Activated naive CD8-positive, alpha-beta T cell (primary cell): ENCODE measurements around the gene DAPK3.
"Not testable (repeated sequence)": the region's sequence is repeated elsewhere in the genome, so short reads cannot be mapped to it uniquely, and the experiment has no call there.

Experiments
- H3K27ac Mint-ChIP-seq: one replicate; pipeline ENCODE4 v1.8.0; 2021; ENCODE audit warnings: mixed read lengths
- H3K27me3 Mint-ChIP-seq: one replicate; pipeline ENCODE4 v1.8.0; 2021; ENCODE audit warnings: mixed read lengths
- H3K36me3 Mint-ChIP-seq: one replicate; pipeline ENCODE4 v1.8.0; 2021; ENCODE audit warnings: mixed read lengths
- H3K4me1 Mint-ChIP-seq: one replicate; pipeline ENCODE4 v1.8.0; 2021; ENCODE audit warnings: low read depth, mixed read lengths
- H3K4me3 Mint-ChIP-seq: one replicate; pipeline ENCODE4 v1.8.0; 2021; ENCODE audit warnings: mild to moderate bottlenecking, mixed read lengths
- H3K9me3 Mint-ChIP-seq: one replicate; pipeline ENCODE4 v1.8.0; 2021; ENCODE audit warnings: low read depth, mixed read lengths

DAPK3 gene

GRCh38 chr19:3955688-3956087 lies 15.2 kb downstream of the DAPK3 start:
- no peaks in the 10 kb centered on the region for H3K36me3 Mint-ChIP-seq
- H3K4me3 Mint-ChIP-seq = no peak overlapping the region
- H3K9me3 Mint-ChIP-seq = no peaks in the 10 kb centered on the region
- H3K27me3 Mint-ChIP-seq = no peaks in the 10 kb centered on the region
- no peak overlapping the region for H3K27ac Mint-ChIP-seq
- peaks cover 9% of the 10 kb centered on the region for H3K4me1 Mint-ChIP-seq

GRCh38 chr19:3955276-3955675 lies 15.6 kb downstream of the DAPK3 start:
- not testable (repeated sequence) for H3K9me3 Mint-ChIP-seq, H3K4me1 Mint-ChIP-seq, H3K27ac Mint-ChIP-seq, H3K36me3 Mint-ChIP-seq, H3K4me3 Mint-ChIP-seq, H3K27me3 Mint-ChIP-seq

GRCh38 chr19:3954107-3954506 lies 16.8 kb downstream of the DAPK3 start:
- Mint-ChIP-seq H3K27me3 (no peaks in the 10 kb centered on the region), H3K4me1 (peaks cover 9% of the 10 kb centered on the region), H3K9me3 (no peaks in the 10 kb centered on the region), H3K4me3 (no peak overlapping the region), H3K27ac (no peak overlapping the region), H3K36me3 (no peaks in the 10 kb centered on the region)

DNA sequence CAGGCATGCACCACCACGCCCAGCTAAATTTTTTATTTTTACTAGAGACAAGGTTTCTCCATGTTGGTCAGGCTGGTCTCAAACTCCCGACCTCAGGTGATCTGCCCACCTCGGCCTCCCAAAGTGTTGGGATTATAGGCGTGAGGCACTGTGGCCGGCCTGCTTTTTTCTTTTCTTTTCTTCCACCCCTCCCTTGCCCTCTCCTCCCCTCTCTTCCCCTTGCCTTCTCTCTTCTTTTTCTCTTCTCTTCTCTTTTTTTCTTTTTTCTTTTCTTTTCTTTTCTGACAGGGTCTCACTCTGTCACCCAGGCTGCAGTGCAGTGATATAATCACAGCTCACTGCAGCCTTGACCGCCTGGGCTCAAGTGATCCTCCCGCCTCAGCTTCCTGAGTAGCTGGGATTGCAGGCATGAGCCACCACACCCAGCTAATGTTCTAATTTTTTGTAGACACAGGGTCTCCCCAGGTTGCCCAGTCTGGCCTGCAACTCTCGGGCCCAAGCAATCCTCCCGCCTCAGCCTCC lies 18.1 kb downstream of the DAPK3 start:
- not testable (repeated sequence) for H3K4me3 Mint-ChIP-seq, H3K27me3 Mint-ChIP-seq

GRCh38 chr19:3950871-3951861 lies 19.7 kb downstream of the DAPK3 start:
- no peaks in the 10 kb centered on the region for H3K27me3 Mint-ChIP-seq
- no peaks in the 10 kb centered on the region for H3K9me3 Mint-ChIP-seq
- H3K36me3 Mint-ChIP-seq = no peaks in the 10 kb centered on the region
- H3K27ac Mint-ChIP-seq = peak overlapping the region; percentile 58
- H3K4me3 Mint-ChIP-seq = peak overlapping the region; percentile 80
- H3K4me1 Mint-ChIP-seq = peaks cover 9% of the 10 kb centered on the region

More for the DNA sequence above, 18.1 kb downstream of the DAPK3 start:
- H3K4me1 Mint-ChIP-seq, H3K9me3 Mint-ChIP-seq, H3K27ac Mint-ChIP-seq, H3K36me3 Mint-ChIP-seq: not testable (repeated sequence)

DNA sequence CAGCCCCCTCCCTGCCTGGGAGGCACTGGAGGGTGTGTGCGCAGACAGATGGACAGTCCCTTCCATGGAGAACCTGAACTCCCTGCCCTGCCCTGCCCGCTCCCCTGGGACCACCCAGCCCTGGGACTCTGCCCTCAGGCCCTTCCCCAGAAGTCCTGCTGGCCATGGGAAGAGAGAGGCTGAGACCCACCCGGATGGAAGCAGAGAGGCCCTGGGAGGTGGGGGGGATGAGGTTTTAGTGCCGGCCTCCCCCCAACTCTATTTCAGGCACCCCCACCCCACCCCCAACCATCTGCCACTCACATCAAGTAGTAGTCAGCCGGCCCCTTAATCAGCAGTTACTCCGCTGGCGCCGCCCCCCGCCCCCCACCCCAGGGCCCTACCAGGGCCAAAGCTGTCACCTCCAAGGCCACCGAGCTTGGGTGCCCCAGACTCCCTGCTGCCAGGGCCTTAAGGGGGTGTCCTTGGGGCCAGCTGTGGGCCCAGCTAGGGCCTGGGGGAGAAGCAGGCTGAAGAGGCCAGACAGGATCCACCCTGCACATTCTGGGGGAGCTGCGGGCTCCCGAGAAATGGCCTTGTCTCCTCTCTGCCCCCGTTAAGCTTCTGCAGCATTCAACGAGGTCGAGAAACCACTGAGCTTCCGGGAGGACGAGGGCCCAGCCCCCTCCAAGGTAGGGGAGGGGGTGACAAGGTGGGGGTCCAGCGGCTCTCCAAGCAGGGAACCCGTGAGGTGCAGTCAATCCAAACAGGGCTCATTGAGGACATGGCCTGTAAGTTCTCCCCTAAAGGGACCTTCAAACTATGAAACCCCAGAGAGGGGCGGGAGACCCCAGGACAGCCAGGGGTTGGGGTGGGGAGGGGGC lies 20.7 kb downstream of the DAPK3 start:
- Mint-ChIP-seq H3K27ac (no peak overlapping the region), H3K9me3 (no peaks in the 10 kb centered on the region), H3K4me1 (peaks cover 9% of the 10 kb centered on the region), H3K36me3 (no peaks in the 10 kb centered on the region), H3K27me3 (no peaks in the 10 kb centered on the region), H3K4me3 (peak overlapping the region; percentile 13)

- H3K36me3 Mint-ChIP-seq = no peaks in the 10 kb centered on the region
Measured at GRCh38 chr19:3949294-3949693, 21.6 kb downstream of the DAPK3 start.

GRCh38 chr19:3947316-3947933 lies 23.5 kb downstream of the DAPK3 start:
- not testable (repeated sequence) for H3K27me3 Mint-ChIP-seq, H3K4me1 Mint-ChIP-seq, H3K36me3 Mint-ChIP-seq, H3K9me3 Mint-ChIP-seq, H3K4me3 Mint-ChIP-seq, H3K27ac Mint-ChIP-seq

More at GRCh38 chr19:3949294-3949693, 21.6 kb downstream of the DAPK3 start:
- no peaks in the 10 kb centered on the region for H3K9me3 Mint-ChIP-seq
- H3K4me1 Mint-ChIP-seq = peaks cover 9% of the 10 kb centered on the region
- no peak overlapping the region for H3K4me3 Mint-ChIP-seq
- H3K27ac Mint-ChIP-seq = no peak overlapping the region
- no peaks in the 10 kb centered on the region for H3K27me3 Mint-ChIP-seq

DNA sequence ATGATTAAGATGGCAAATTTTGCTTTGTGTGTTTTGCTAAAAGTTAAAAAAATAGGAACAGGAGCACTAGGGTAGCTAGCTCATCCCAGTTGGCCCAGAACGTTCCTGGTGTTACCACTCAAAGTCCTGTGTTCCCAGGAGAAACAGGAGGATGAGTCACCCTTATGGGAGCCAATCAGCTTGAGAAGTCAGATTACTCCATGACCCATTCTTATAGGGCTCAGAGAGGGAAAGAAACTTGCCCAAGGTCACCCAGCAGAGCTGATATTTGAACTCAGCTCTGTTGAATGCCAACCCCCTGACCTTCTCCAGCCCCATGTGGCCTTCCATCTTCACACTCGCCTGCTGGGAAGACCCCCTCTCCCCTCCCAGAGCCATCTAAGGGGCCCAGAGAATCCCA lies 25.1 kb downstream of the DAPK3 start:
- H3K27ac Mint-ChIP-seq = no peak overlapping the region
- H3K27me3 Mint-ChIP-seq = no peaks in the 10 kb centered on the region
- H3K4me1 Mint-ChIP-seq = no peaks in the 10 kb centered on the region
- no peaks in the 10 kb centered on the region for H3K9me3 Mint-ChIP-seq
- H3K36me3 Mint-ChIP-seq = no peaks in the 10 kb centered on the region
- H3K4me3 Mint-ChIP-seq = no peak overlapping the region

GRCh38 chr19:3944018-3944721 lies 26.7 kb downstream of the DAPK3 start:
- no peaks in the 10 kb centered on the region for H3K9me3 Mint-ChIP-seq
- no peak overlapping the region for H3K27ac Mint-ChIP-seq
- no peaks in the 10 kb centered on the region for H3K4me1 Mint-ChIP-seq
- H3K27me3 Mint-ChIP-seq = no peaks in the 10 kb centered on the region
- no peak overlapping the region for H3K4me3 Mint-ChIP-seq
- no peaks in the 10 kb centered on the region for H3K36me3 Mint-ChIP-seq

- Mint-ChIP-seq H3K4me1 (no peaks in the 10 kb centered on the region), H3K27ac (no peak overlapping the region), H3K36me3 (no peaks in the 10 kb centered on the region), H3K27me3 (no peaks in the 10 kb centered on the region), H3K9me3 (no peaks in the 10 kb centered on the region), H3K4me3 (no peak overlapping the region)
Measured at GRCh38 chr19:3942790-3943409, 28.0 kb downstream of the DAPK3 start.

DNA sequence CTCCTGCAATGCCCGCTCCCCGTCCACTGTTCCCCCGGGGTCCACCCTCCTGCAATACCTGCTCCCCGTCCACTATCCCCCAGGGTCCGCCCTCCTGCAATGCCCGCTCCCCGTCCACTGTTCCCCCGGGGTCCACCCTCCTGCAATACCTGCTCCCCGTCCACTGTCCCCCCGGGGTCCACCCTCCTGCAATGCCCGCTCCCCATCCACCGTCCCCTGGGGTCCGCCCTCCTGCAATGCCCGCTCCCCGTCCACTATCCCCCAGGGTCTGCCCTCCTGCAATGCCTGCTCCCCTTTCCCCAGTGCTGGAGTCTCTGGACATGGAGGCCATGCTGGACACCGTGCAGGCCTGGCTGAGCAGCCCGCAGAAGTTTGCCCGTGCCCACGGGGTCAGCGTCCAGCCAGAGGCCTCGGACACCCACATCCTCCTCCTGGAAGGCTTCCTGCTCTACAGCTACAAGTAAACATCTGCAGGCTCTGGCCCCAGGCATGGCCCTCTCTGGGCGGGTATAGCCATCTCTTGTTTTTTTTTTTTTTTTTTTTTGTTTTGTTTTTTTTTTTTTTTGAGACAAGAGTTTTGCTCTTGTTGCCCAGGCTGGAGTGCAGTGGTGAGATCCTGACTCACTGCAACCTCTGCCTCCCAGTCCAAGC lies 32.5 kb downstream of the DAPK3 start:
- not testable (repeated sequence) for H3K27me3 Mint-ChIP-seq, H3K27ac Mint-ChIP-seq, H3K4me3 Mint-ChIP-seq, H3K36me3 Mint-ChIP-seq, H3K4me1 Mint-ChIP-seq, H3K9me3 Mint-ChIP-seq

GRCh38 chr19:3936506-3937442 lies 34.1 kb downstream of the DAPK3 start:
- Mint-ChIP-seq H3K36me3 (no peaks in the 10 kb centered on the region), H3K27ac (no peak overlapping the region), H3K4me1 (peaks cover 1% of the 10 kb centered on the region), H3K9me3 (no peaks in the 10 kb centered on the region), H3K4me3 (no peak overlapping the region), H3K27me3 (peaks cover 1% of the 10 kb centered on the region)
